ENCODE data around the gene PFKL.

DNA sequence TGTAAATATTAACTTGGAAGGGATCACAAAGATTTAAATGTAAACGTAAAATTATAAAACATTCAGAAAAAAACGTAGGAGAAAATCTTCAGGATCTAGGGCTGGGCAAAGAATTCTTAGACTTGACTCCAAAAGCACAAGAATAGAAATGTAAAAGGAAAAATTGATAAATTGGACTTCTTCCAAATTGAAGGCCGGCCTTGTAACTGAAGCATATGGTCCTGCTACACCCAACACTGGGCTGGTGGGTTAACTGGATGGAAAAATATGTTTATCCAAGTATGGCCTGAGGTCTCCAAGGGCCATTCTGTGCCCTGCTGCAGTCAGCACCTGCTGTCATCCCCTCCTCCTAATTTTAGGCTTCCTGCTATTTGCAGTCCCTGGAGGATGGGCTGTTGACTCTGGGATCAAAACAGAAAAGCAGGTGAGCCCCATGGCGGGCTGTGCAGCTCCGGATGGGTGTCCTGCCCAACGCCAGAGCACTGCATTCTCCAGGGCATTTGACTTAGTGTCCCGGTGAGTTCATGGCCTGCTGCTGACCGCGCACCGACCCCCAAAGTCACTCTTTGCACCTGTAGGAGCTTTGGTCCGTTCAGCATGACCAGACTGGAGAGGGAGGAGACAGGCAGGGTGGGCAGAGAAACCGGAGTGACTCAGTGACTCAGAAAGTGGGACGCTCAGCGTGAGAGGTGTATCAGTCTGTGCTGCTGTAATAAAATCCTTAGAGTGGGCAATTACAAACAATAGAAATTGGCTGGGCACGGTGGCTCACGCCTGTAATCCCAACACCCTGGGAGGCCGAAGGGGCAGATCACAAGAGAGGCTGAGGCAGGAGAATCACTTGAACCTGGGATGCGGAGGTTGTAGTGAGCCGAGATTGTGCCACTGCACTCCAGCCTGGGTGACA lies 20.2 kb upstream of the PFKL start:
- TF ChIP-seq, protein P1, sequence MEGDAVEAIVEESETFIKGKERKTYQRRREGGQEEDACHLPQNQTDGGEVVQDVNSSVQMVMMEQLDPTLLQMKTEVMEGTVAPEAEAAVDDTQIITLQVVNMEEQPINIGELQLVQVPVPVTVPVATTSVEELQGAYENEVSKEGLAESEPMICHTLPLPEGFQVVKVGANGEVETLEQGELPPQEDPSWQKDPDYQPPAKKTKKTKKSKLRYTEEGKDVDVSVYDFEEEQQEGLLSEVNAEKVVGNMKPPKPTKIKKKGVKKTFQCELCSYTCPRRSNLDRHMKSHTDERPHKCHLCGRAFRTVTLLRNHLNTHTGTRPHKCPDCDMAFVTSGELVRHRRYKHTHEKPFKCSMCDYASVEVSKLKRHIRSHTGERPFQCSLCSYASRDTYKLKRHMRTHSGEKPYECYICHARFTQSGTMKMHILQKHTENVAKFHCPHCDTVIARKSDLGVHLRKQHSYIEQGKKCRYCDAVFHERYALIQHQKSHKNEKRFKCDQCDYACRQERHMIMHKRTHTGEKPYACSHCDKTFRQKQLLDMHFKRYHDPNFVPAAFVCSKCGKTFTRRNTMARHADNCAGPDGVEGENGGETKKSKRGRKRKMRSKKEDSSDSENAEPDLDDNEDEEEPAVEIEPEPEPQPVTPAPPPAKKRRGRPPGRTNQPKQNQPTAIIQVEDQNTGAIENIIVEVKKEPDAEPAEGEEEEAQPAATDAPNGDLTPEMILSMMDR (IDR thresholded peaks at IDR 0.05; ENCODE audit: insufficient read depth, low read length) = no peak
- TF ChIP-seq POLR2AphosphoS5 (IDR thresholded peaks at IDR 0.05; ENCODE audit: low read depth) (no peak), SPI1 (IDR thresholded peaks at IDR 0.05; ENCODE audit: borderline replicate concordance, low read depth) (no peak), GABPA (IDR thresholded peaks at IDR 0.05; ENCODE audit: low read depth) (no peak)

Measured in HL-60 (cell line).